Subcutaneous adipose tissue (tissue), 4 donors: Measurements from ENCODE around the gene SEPTIN12. TPM values are rescaled to one million over a fixed set of nuclear protein-coding genes. Genes with fewer than 3 reads are reported as not detected.

Source experiments
- CTCF ChIP-seq: fragments of 450-650 bp; IDR thresholded peaks from one replicate; pipeline ENCODE4 v1.5.1; 2016; ENCODE audit warnings: low read depth, mild to moderate bottlenecking, control low read depth, antibody characterized with exemption, moderate library complexity
- total RNA-seq, 4 donors: library from RNA; depleted of rRNA; stranded (reverse); fragments of >200 nt; gene quantifications; one replicate each; pipeline ENCODE4 v1.1.0, GENCODE V29; 2016

The SEPTIN12 gene, protein sequence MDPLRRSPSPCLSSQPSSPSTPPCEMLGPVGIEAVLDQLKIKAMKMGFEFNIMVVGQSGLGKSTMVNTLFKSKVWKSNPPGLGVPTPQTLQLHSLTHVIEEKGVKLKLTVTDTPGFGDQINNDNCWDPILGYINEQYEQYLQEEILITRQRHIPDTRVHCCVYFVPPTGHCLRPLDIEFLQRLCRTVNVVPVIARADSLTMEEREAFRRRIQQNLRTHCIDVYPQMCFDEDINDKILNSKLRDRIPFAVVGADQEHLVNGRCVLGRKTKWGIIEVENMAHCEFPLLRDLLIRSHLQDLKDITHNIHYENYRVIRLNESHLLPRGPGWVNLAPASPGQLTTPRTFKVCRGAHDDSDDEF
- not detected for total RNA-seq

- TF ChIP-seq CTCF, result no peak
Measured at GRCh38 chr16:4787627-4788482, at the start of gene SEPTIN12. TSS of gene SEPTIN12 (minus strand) at chr16:4788345. CDS start at chr16:4787645, 700 bp downstream.

DNA sequence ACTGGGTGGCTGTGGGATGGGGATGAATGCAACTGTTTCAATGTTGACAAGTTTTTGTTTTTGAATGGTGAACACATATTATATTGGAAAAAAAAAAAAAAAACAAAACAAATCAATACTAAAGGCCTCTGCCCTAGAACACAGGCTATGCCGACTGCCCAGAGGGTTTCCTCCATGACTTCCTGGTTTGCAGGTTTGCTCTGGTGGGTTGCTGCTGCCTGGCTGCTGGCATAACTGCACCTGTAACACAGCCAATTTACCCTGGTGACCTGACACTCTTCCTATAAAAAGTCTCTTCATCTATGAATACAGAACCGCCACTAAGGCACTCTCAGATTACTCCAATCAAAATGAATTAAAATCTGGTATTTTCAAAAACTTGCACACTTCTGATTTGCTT is 48.6 kb upstream of the SEPTIN12 start:
- TF ChIP-seq CTCF, result no peak

DNA sequence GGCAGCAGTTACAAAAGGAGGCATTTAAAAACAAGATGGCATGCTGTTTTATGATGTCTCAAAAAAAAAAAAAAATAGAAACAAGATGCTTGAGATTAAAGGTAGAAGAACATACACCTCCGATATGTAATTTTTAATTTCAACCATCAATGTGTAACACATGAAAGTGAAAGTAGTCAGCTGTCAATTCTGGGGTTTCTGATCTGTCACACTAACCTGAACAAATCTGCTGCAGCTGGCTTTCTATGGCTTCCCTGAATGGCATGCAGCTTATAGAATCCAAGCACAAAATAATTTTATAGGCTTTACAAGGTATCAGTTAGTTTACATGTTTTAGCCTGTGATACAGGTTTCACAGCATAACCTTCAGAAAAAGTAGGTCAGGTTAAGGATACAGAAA is 45.4 kb upstream of the SEPTIN12 start:
- TF ChIP-seq CTCF, result no peak

DNA sequence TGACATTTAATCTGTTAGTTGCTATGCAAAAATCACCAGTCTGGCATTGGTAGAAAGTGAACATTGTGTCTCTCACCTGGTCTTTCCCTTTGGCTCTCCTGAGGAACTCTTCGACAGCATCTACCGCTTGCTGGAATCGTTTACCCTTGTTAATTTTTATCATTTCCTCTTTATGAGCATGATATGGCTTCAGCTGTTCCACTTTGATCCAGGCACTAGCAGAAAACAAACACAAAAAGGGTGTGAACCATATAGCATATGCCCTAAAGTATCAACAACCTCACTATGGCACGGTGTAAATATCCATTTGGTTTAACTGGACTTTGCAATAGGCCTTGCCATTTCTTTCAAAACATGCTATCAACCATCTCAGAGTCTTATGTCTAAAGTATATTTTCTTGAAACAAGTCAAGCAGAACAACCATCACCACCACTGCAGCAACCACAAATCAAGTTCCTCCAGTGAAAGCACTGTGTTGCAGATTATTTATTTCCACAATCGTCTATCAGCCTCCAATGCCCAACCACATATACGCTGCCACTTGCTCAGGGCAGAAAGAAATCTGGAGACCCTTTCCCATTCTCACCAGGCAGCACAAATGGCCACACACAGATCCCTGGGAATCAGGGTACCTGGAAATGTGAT is 44.7 kb upstream of the SEPTIN12 start:
- TF ChIP-seq CTCF, result no peak

- no peak for TF ChIP-seq CTCF
Measured at GRCh38 chr16:4831616-4832015, 43.5 kb upstream of the SEPTIN12 start.

DNA sequence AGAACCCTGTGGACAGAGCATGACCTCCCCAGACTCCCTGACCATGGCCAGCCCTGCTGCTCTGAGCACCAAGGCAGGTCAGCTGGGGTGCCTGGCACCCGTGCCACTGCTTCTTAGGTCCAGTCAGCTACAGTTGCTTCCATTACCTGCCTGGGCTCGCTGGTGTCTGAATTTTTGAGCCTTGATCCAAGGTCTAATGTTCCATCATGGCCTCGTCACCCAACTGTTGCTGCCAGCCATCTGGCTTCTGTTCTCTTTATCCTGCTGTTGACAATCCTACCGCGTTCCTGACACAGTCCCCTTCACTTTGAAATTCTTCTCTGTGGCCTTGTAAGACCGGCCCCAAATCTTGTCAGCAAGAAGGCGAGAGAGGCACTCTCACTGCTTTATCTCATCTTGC is 42.3 kb upstream of the SEPTIN12 start:
- no peak for TF ChIP-seq CTCF
